Stimulated activated CD8-positive, alpha-beta memory T cell treated with anti-CD3 and anti-CD28 coated beads, Interleukin-12 subunit alpha, Interleukin-12 subunit beta, amount 100 ng/mL, for 1 hour (primary cell): ENCODE measurements around the gene KLF7.
A peak's percentile ranks its signal among the peaks of the same experiment; 100 is the strongest.

Experiments
- DNase-seq: peaks from one replicate; pipeline ENCODE4 v3.0.0-alpha.2; 2020; ENCODE audit warnings: low read depth

KLF7 gene

GRCh38 chr2:207148020-207148419 is 17.7 kb downstream of the KLF7 start:
- DNase-seq = no peak

- DNase-seq = no peak
These were observed 21.5 kb downstream of the KLF7 start for GRCh38 chr2:207144173-207144785.

- peak; percentile 19 for DNase-seq
These were observed 22.3 kb downstream of the KLF7 start for GRCh38 chr2:207143215-207144172.

- DNase-seq = no peak
These were observed 23.3 kb downstream of the KLF7 start for GRCh38 chr2:207142461-207142860.

- no peak for DNase-seq
These were observed 24.4 kb downstream of the KLF7 start for GRCh38 chr2:207141386-207141785.

- no peak for DNase-seq
These were observed 25.5 kb downstream of the KLF7 start for GRCh38 chr2:207140265-207140664.

- no peak for DNase-seq
These were observed 26.2 kb downstream of the KLF7 start for GRCh38 chr2:207139552-207139951.

GRCh38 chr2:207138627-207139297 is 27.0 kb downstream of the KLF7 start:
- DNase-seq = no peak

- no peak for DNase-seq
These were observed 28.0 kb downstream of the KLF7 start for GRCh38 chr2:207137596-207138337.

GRCh38 chr2:207136874-207137273 is 28.9 kb downstream of the KLF7 start:
- DNase-seq = no peak

GRCh38 chr2:207135801-207136457 is 29.8 kb downstream of the KLF7 start:
- no peak for DNase-seq

- no peak for DNase-seq
These were observed 30.4 kb downstream of the KLF7 start for GRCh38 chr2:207135340-207135739.

GRCh38 chr2:207133820-207134519 is 31.8 kb downstream of the KLF7 start:
- no peak for DNase-seq

GRCh38 chr2:207133458-207133819 is 32.3 kb downstream of the KLF7 start:
- no peak for DNase-seq

- no peak for DNase-seq
These were observed 33.7 kb downstream of the KLF7 start for GRCh38 chr2:207132019-207132418.

- DNase-seq = no peak
These were observed 34.2 kb downstream of the KLF7 start for GRCh38 chr2:207131594-207131993.

GRCh38 chr2:207130958-207131521 is 34.7 kb downstream of the KLF7 start:
- DNase-seq = no peak

- DNase-seq = no peak
These were observed 35.9 kb downstream of the KLF7 start for GRCh38 chr2:207129821-207130220.

GRCh38 chr2:207128867-207129266 is 36.9 kb downstream of the KLF7 start:
- DNase-seq = no peak

- no peak for DNase-seq
These were observed 38.9 kb downstream of the KLF7 start for GRCh38 chr2:207126724-207127308.
